GM12873 (cell line): ENCODE data around the gene PADI2.
A peak's percentile ranks its signal among the peaks of the same experiment; 100 is the strongest.

Experiments
- TF ChIP-seq, protein P1 (sequence below): IDR thresholded peaks from 2 replicates; pipeline ENCODE4 v1.5.1; 2012; ENCODE audit warnings: low read depth, mild to moderate bottlenecking, moderate library complexity, low read length, control low read depth; ENCODE audit not compliant: insufficient read depth; ENCODE audit errors: missing control alignments

The PADI2 gene

GRCh38 chr1:17082761-17083160, 36.5 kb downstream of the PADI2 start:
- TF ChIP-seq, protein P1, sequence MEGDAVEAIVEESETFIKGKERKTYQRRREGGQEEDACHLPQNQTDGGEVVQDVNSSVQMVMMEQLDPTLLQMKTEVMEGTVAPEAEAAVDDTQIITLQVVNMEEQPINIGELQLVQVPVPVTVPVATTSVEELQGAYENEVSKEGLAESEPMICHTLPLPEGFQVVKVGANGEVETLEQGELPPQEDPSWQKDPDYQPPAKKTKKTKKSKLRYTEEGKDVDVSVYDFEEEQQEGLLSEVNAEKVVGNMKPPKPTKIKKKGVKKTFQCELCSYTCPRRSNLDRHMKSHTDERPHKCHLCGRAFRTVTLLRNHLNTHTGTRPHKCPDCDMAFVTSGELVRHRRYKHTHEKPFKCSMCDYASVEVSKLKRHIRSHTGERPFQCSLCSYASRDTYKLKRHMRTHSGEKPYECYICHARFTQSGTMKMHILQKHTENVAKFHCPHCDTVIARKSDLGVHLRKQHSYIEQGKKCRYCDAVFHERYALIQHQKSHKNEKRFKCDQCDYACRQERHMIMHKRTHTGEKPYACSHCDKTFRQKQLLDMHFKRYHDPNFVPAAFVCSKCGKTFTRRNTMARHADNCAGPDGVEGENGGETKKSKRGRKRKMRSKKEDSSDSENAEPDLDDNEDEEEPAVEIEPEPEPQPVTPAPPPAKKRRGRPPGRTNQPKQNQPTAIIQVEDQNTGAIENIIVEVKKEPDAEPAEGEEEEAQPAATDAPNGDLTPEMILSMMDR, result no peak

DNA sequence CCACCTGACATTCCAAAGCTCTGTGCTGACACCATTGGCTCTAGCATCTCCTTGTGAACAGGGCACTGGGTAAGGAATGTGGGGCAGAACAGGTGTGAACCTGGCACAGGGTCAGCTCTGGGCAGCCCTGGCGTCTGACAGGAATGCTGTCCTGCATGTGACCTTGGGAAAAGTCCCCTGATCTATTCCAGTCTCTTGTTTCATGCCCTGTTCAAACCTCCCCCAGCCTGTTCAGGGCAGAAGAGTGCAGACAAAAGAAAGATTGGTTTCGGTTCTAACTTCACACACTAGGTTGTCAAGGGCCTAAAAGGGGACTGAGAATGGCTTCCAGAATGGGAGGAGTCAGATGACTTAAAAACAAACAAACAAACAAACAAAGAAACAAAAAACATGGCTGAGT, 37.8 kb downstream of the PADI2 start:
- TF ChIP-seq, protein P1, result no peak

DNA sequence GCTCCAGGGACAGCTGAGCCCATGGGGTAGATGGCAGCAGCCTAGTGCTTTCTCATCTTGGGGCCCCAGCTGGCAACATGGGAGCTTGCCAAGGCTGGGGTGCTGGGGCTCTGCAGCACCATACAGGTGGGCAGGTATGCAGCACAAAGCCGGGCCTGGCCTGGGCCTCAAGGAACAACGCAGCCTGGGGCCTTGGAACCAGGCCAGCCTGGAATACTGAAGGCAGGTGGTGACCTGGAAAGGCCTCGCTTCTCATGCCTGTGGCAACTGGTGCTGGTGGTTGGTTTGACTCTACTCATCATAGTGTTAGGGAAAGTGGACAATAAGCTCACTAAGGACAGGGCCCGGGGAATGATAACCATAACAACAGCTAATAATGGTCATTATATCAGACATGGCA, 38.4 kb downstream of the PADI2 start:
- TF ChIP-seq, protein P1, result no peak

DNA sequence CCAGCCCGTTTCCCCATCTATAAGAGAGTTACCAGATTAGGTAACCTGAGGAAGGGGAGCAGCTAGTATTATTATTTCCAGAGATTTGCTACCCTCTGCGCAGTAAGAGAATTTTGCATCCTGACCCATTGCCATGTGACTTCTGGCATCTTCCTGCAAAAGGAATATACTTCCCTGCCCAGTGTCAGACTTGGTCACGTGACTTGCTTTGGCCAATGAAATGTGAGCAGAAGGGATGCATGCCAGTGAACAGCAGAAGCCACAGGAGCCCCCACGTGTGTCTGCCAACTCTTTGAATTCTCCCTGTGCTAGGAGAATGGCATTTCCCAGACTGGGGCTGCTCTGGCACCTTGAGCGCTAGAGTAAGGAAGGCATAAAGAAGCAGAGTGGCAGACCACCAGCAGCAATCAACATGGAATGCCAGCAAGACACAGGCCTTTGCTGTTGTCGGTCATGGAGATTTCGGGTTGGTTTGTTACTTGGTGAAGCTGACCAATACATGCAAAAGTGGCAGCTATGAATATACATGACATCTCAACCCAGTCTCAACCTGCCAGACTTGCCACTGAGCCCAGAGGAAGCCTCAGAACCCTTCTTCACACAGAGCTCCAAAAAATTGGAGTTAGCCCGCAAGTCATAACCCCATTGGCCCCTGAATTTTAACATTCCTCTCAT, 39.0 kb downstream of the PADI2 start:
- TF ChIP-seq, protein P1, result no peak

- TF ChIP-seq, protein P1, result no peak
Observed at GRCh38 chr1:17078991-17079868, 40.0 kb downstream of the PADI2 start.

DNA sequence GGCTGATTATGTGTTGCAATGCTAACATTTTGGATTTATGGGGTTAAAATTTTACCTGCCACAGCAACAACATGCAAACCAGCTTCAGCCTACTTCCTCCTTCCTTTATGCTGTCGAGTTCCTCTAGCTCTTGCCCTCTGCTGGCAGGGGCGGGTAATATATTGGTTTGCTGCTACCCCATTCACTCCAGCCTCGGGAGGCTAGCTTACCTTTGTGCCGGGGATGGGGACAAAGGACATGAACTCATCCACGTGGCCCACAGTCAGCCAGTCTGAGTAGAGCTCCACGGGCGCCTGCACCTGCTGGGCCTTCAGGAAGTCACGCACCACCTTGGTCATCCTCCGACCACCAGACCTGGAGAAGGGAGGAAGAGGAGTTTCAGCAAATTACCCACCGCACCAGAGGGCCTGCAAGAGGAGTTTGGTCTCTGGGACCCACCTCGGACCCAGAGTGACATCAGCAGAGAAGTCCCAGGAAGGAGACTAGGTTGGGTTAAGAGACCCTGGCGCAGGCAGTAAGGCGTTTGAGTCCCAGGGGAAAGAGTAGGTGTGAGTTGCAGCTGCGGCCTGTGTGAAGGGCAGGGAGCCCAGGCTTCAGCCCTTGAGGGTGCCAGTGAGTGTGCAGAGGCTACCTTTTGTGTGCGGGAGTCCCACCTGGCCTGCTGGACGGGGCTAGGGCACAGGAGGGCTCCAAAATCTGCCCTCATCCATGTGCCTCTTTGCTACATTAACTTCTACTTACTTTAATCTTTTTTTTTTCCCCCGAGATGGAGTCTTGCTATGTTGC, 43.6 kb downstream of the PADI2 start:
- TF ChIP-seq, protein P1, result peak; percentile 70

GRCh38 chr1:17071794-17072193, 47.5 kb downstream of the PADI2 start:
- TF ChIP-seq, protein P1, result no peak
